SU-DHL-6 (cell line): ENCODE data around the gene BLACAT1.
A peak's percentile ranks its signal among the peaks of the same experiment; 100 is the strongest.

Experiments used
- H2AFZ ChIP-seq: fragments of 200-600 bp; sonication (generic); 2 replicates; pipeline ENCODE4 v1.6.1; 2014; ENCODE audit warnings: low read depth, mild to moderate bottlenecking, moderate library complexity, mixed read lengths, antibody characterized with exemption, low read length; ENCODE audit not compliant: severe bottlenecking
- H3F3A ChIP-seq: fragments of 200-600 bp; shearing (Covaris generic); 2 replicates; pipeline ENCODE4 v1.6.0; 2016; ENCODE audit warnings: antibody characterized with exemption, mild to moderate bottlenecking; ENCODE audit not compliant: insufficient read depth
- H3K27ac ChIP-seq: fragments of 200-600 bp; sonication (generic); 2 replicates; pipeline ENCODE4 v1.5.1; 2016; ENCODE audit warnings: low read depth, mild to moderate bottlenecking, low read length, moderate library complexity, mixed read lengths
- H3K27me3 ChIP-seq: fragments of 200-600 bp; sonication (generic), shearing (Covaris generic); 2 replicates; pipeline ENCODE4 v1.6.0; 2014; ENCODE audit warnings: mild to moderate bottlenecking, low read length
- H3K36me3 ChIP-seq: fragments of 200-600 bp; sonication (generic); 2 replicates; pipeline ENCODE4 v1.6.1; 2014; ENCODE audit warnings: mild to moderate bottlenecking, low read length, mixed read lengths
- H3K4me2 ChIP-seq: fragments of 300-600, 200-600 bp; shearing (Covaris generic), sonication (generic); 2 replicates; pipeline ENCODE4 v1.6.0; 2014; ENCODE audit warnings: low read length, low read depth, mild to moderate bottlenecking; ENCODE audit not compliant: poor library complexity, severe bottlenecking
- H3K4me3 ChIP-seq: fragments of 200-600 bp; sonication (generic); 2 replicates; pipeline ENCODE4 v1.5.1; 2014; ENCODE audit warnings: antibody characterized with exemption, low read length, mild to moderate bottlenecking, mixed read lengths; ENCODE audit not compliant: insufficient read depth, poor library complexity, severe bottlenecking
- H3K79me2 ChIP-seq: fragments of 200-600 bp; sonication (generic); 2 replicates; pipeline ENCODE4 v1.6.1; 2014; ENCODE audit warnings: mild to moderate bottlenecking, low read length, moderate library complexity; ENCODE audit not compliant: insufficient read depth
- H3K9ac ChIP-seq: fragments of 200-600 bp; sonication (generic); 2 replicates; pipeline ENCODE4 v1.7.0; 2014; ENCODE audit warnings: mild to moderate bottlenecking, low read length
- H3K9me2 ChIP-seq: fragments of 200-600 bp; sonication (generic); replicated peaks from 2 replicates; pipeline ENCODE4 v1.6.1; 2014; ENCODE audit warnings: low read length; ENCODE audit not compliant: insufficient read depth
- H3K9me3 ChIP-seq: fragments of 200-600 bp; sonication (generic); 2 replicates; pipeline ENCODE4 v1.6.1; 2014; ENCODE audit warnings: low read length, mixed read lengths; ENCODE audit not compliant: insufficient read depth
- H4K20me1 ChIP-seq: fragments of 200-600 bp; sonication (generic); 2 replicates; pipeline ENCODE4 v1.6.1; 2014; ENCODE audit warnings: low read depth, mild to moderate bottlenecking, antibody characterized with exemption, low read length, moderate library complexity, mixed read lengths
- EZH2phosphoT487 ChIP-seq: fragments of 200-600 bp; sonication (generic), shearing (Covaris generic); conservative IDR thresholded peaks from 2 replicates; pipeline ENCODE4 v1.6.1; 2018; ENCODE audit warnings: mild to moderate bottlenecking, antibody characterized with exemption, low read length, moderate library complexity, mixed read lengths
- TF ChIP-seq, protein P1 (sequence below): fragments of 200-600 bp; sonication (generic); IDR thresholded peaks from one replicate; pipeline ENCODE4 v1.5.1; 2017; ENCODE audit warnings: antibody characterized with exemption, mild to moderate bottlenecking, low read length, moderate library complexity; ENCODE audit not compliant: insufficient read depth, poor library complexity, severe bottlenecking

BLACAT1 gene

DNA sequence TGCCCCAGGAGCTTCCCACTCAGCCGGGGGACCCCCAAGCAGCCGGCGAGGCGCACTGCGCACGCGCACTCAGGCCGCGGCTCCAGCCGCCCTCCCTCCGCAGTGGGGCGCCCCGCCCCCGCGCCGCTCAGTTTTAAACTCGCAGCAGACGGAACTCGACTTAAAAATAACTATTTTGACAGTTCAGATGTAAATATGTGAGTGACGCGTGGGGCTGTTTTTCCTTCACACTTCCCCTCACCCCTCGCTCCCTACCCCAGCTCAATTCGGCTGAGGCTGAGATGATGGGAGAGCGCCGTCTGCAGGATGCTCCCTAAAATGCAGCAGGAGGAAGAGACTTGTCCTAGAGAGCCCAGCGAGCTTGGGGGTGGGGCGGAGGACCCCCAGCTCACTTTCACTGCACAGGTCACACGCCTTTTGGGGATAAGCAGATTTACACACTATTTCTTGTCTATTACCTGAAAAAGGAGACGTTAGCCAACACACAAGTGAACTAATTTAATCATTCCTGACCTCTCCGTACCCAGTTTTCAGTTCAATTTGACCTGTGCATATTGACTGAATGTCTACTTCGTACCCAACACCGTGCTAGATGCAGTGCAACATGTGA, 25.0 kb downstream of the BLACAT1 start:
- H3K27ac ChIP-seq, result no peak overlapping the region
- peak overlapping the region; percentile 35 for H3K4me2 ChIP-seq
- no peaks in the 10 kb centered on the region for H3K9me3 ChIP-seq
- no peaks in the 10 kb centered on the region for H3K27me3 ChIP-seq
- H3K4me3 ChIP-seq, result no peak overlapping the region
- H2AFZ ChIP-seq, result peak overlapping the region; percentile 29
- no peaks in the 10 kb centered on the region for H3F3A ChIP-seq
- no peaks in the 10 kb centered on the region for H3K79me2 ChIP-seq
- TF ChIP-seq, protein P1, sequence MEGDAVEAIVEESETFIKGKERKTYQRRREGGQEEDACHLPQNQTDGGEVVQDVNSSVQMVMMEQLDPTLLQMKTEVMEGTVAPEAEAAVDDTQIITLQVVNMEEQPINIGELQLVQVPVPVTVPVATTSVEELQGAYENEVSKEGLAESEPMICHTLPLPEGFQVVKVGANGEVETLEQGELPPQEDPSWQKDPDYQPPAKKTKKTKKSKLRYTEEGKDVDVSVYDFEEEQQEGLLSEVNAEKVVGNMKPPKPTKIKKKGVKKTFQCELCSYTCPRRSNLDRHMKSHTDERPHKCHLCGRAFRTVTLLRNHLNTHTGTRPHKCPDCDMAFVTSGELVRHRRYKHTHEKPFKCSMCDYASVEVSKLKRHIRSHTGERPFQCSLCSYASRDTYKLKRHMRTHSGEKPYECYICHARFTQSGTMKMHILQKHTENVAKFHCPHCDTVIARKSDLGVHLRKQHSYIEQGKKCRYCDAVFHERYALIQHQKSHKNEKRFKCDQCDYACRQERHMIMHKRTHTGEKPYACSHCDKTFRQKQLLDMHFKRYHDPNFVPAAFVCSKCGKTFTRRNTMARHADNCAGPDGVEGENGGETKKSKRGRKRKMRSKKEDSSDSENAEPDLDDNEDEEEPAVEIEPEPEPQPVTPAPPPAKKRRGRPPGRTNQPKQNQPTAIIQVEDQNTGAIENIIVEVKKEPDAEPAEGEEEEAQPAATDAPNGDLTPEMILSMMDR, result peak; percentile 48
- TF ChIP-seq EZH2phosphoT487, result no peak
- H4K20me1 ChIP-seq, result no peaks in the 10 kb centered on the region
- H3K36me3 ChIP-seq, result no peaks in the 10 kb centered on the region
- H3K9me2 ChIP-seq, result no peaks in the 10 kb centered on the region
- peak overlapping the region; percentile 8; the same call in 1 of the 2 replicates for H3K9ac ChIP-seq

DNA sequence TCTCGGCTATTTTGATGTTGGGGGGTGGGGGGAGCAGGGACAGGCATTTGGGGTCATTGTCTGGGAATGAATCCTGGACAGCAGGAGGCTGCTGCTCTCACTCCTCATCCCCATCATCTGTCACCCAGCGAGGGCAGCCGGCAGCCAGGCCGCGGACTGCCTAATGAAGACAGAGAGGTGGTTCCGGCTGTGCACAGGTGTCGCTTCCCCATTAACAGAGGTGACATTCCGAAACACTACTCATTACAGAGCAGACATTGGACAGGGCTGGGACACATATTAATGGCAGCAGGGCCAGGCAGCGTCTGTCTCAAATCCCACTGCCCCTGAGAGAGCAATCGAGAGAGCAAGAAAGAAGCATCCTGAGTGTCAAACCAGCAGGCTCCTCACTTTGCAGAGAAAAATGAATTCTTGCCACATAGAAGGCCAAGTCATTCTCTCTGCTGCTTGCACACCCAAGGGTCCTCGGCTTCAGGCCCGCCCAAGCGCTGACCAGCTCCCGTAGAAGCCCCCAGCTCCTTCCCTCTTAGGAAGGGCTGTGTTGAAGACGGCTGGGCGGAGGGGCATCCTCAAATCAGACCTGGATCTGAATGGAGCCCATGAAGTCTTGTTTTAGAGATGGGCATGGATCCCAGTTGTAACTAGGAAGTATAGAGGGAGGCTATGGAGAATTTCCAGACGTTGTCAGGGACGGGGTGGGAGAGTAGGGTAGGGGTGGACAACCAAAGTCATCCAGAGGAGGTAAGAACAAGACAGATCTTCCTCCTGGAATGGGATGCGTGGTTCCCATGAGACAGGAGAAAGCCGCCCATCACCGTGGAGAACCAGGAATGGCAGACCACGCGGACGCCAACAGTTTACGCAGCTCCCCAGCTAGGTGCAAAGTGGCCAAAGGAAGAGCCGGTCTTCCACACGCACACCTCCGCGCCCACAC, 25.8 kb downstream of the BLACAT1 start:
- no peaks in the 10 kb centered on the region for H3K27me3 ChIP-seq
- H4K20me1 ChIP-seq, result no peaks in the 10 kb centered on the region
- H3K9ac ChIP-seq, result peak overlapping the region; percentile 8; the same call in 1 of the 2 replicates
- H3F3A ChIP-seq, result no peaks in the 10 kb centered on the region
- no peak overlapping the region for H3K27ac ChIP-seq
- H3K9me2 ChIP-seq, result no peaks in the 10 kb centered on the region
- peak overlapping the region; percentile 35 for H3K4me2 ChIP-seq
- H3K9me3 ChIP-seq, result no peaks in the 10 kb centered on the region
- no peak overlapping the region for H3K4me3 ChIP-seq
- no peaks in the 10 kb centered on the region for H3K36me3 ChIP-seq
- no peaks in the 10 kb centered on the region for H3K79me2 ChIP-seq
- H2AFZ ChIP-seq, result peak overlapping the region; percentile 29
- TF ChIP-seq, protein P1, result no peak
- no peak for TF ChIP-seq EZH2phosphoT487

DNA sequence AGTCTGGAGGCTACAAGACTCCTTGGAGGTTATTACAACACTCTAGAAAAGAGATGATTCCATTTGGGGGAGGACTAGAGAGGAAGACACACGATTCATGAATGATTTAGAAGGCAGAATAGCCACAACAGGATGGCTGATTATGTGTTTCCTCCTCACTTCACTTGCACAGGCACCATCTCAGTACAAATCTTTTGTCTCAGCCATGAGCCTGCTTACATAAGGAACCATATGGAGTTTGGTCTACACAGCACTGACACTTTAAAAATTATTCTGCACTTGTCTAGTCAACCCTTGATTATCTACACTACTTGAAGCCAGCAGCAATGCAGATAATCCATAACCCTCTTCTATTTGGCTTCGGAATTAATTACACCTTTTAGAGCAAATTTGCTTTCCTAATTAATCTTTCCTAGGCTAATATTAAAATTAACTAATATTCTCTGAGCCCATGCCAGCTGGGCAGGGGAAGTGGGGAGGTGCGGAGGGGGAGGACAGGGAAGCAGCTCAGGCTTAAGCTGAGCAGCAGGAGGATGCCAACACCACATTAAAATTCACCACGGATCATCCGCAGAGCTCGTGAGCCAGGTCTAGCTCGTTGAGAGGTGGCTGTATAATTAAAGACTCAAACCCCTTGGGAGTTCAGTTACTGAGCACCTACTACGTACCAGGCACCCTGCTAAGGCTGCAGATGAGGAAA, 30.8 kb downstream of the BLACAT1 start:
- H3K27ac ChIP-seq, result no peak overlapping the region
- H3K9ac ChIP-seq, result no peak overlapping the region
- no peaks in the 10 kb centered on the region for H3K9me2 ChIP-seq
- no peak overlapping the region for H2AFZ ChIP-seq
- H3K27me3 ChIP-seq, result no peaks in the 10 kb centered on the region
- no peak overlapping the region for H3K4me2 ChIP-seq
- no peak overlapping the region for H3K4me3 ChIP-seq
- no peaks in the 10 kb centered on the region for H3F3A ChIP-seq
- H3K79me2 ChIP-seq, result no peaks in the 10 kb centered on the region
- no peaks in the 10 kb centered on the region for H4K20me1 ChIP-seq
- no peaks in the 10 kb centered on the region for H3K9me3 ChIP-seq
- TF ChIP-seq, protein P1, result no peak
- no peak for TF ChIP-seq EZH2phosphoT487
- H3K36me3 ChIP-seq, result no peaks in the 10 kb centered on the region
